K562 (cell line): Measurements from ENCODE around the gene KHNYN. TPM values are rescaled to one million over a fixed set of nuclear protein-coding genes. Genes with fewer than 3 reads are reported as not detected.
A peak's percentile ranks its signal among the peaks of the same experiment; 100 is the strongest.

Experiments
- ATAC-seq: fragments of 200-7000 bp; cut with Tn5 transposase; 3 replicates; pipeline ENCODE4 v1.9.1; 2020; ENCODE audit warnings: moderate library complexity
- BruUV-seq: library from RNA; stranded (reverse); fragments of 400-500 nt; replicated peaks from 2 replicates; lab custom pipeline; 2021; lab: Mats Ljungman, UMichigan
- CTCF ChIA-PET: fragments of 300-600 bp; formaldehyde crosslinking; extraction: SDS; loops from one replicate; lab custom pipeline; 2021; ENCODE audit warnings: low intra/inter-chr PET ratio; lab: Yijun Ruan, JAX
- POLR2A ChIA-PET: fragments of 300-600, 350-650 bp; sonication (Branson Sonifier 250); formaldehyde crosslinking; extraction: SDS; loops from one replicate; lab custom pipeline; 2021; ENCODE audit warnings: antibody characterized with exemption, inconsistent platforms; lab: Yijun Ruan, JAX
- DNase-seq, 4 experiments: peaks; one replicate each; pipeline versions ENCODE4 v3.0.0 to v3.0.0-alpha.2; 2011 to 2018; ENCODE audit warnings: low spot score in 3 of 4, mixed read lengths in 3 of 4; ENCODE audit errors: extremely low read depth in 1 of 4
- FAIRE-seq: peaks from 2 replicates; lab custom pipeline; 2011; peaks lifted over from hg19 to GRCh38; lab: Jason Lieb, UNC
- H2AFZ ChIP-seq: 2 replicates; pipeline ENCODE4 v1.6.0; 2011; ENCODE audit warnings: low read depth, low read length, control low read depth, inconsistent platforms
- H3K27ac ChIP-seq: fragments of 200-600 bp; 3 replicates; pipeline ENCODE4 v1.8.0; 2011; ENCODE audit warnings: low read depth, mild to moderate bottlenecking, control low read depth, inconsistent platforms, low read length, moderate library complexity, mixed read lengths; ENCODE audit errors: extremely low read depth
- H3K27me3 ChIP-seq, 2 experiments: fragments of 300-600 bp in 1 of 2; 2 replicates in 1 of 2; 3 replicates in 1 of 2; pipeline versions ENCODE4 v1.6.0 to v1.8.0; 2011; ENCODE audit warnings: inconsistent platforms in 2 of 2, low read length in 2 of 2, mild to moderate bottlenecking in 1 of 2, mixed read lengths in 1 of 2, moderate library complexity in 1 of 2; ENCODE audit not compliant: control insufficient read depth in 2 of 2, insufficient read depth in 2 of 2
- H3K36me3 ChIP-seq: fragments of 300-600 bp; 3 replicates; pipeline ENCODE4 v1.8.0; 2011; ENCODE audit warnings: mild to moderate bottlenecking, low read length, inconsistent platforms; ENCODE audit not compliant: control insufficient read depth, insufficient read depth
- H3K4me1 ChIP-seq, 2 experiments: fragments of 200-600 bp in 1 of 2; replicated peaks in 1 of 2; 2 replicates in 1 of 2; 3 replicates in 1 of 2; pipeline versions ENCODE4 v1.5.1 to v1.8.0; 2011; ENCODE audit warnings: inconsistent platforms in 2 of 2, low read length in 2 of 2, mild to moderate bottlenecking in 1 of 2, mixed read lengths in 1 of 2, moderate library complexity in 1 of 2; ENCODE audit not compliant: control insufficient read depth in 2 of 2, insufficient read depth in 2 of 2
- H3K4me2 ChIP-seq: 2 replicates; pipeline ENCODE4 v1.6.1; 2011; ENCODE audit warnings: low read length, control low read depth, inconsistent platforms, mixed read lengths; ENCODE audit not compliant: insufficient read depth
- H3K4me3 ChIP-seq: fragments of 200-600 bp; sonication (generic), shearing (Covaris generic); 2 replicates; pipeline ENCODE4 v1.5.1; 2016; ENCODE audit warnings: control low read depth, inconsistent platforms
- H3K79me2 ChIP-seq: fragments of 200-600 bp; 3 replicates; pipeline ENCODE4 v1.8.0; 2011; ENCODE audit warnings: low read length, inconsistent platforms; ENCODE audit not compliant: control insufficient read depth, insufficient read depth
- H3K9ac ChIP-seq, 2 experiments: 2 replicates each; pipeline versions ENCODE4 v1.6.0 to v1.6.1; 2011; ENCODE audit warnings: low read depth in 2 of 2, low read length in 2 of 2, control low read depth in 1 of 2, inconsistent platforms in 1 of 2, mild to moderate bottlenecking in 1 of 2, mixed read lengths in 1 of 2; ENCODE audit not compliant: insufficient read depth in 1 of 2
- H3K9me1 ChIP-seq: one replicate; pipeline ENCODE4 v1.6.0; 2011; ENCODE audit warnings: inconsistent platforms, mild to moderate bottlenecking, low read length, moderate library complexity; ENCODE audit not compliant: control insufficient read depth, insufficient read depth
- H3K9me3 ChIP-seq: replicated peaks from 2 replicates; pipeline ENCODE4 v1.5.1; 2011; ENCODE audit warnings: low read depth, low read length, inconsistent platforms; ENCODE audit not compliant: control insufficient read depth, insufficient read depth
- H4K20me1 ChIP-seq: replicated peaks from 2 replicates; pipeline ENCODE4 v1.6.1; 2011; ENCODE audit warnings: low read length, inconsistent platforms, mixed read lengths; ENCODE audit not compliant: control insufficient read depth, insufficient read depth
- CREBBP ChIP-seq: IDR thresholded peaks from one replicate; pipeline ENCODE4 v1.6.1; 2012; ENCODE audit warnings: low read depth, mild to moderate bottlenecking, control low read depth, inconsistent platforms, low read length
- DACH1 ChIP-seq: fragments of 450-650 bp; IDR thresholded peaks from 2 replicates; pipeline ENCODE4 v1.6.1; 2018; ENCODE audit not compliant: partially characterized antibody
- DNMT1 ChIP-seq: fragments of 450-650 bp; IDR thresholded peaks from 2 replicates; pipeline ENCODE4 v1.6.1; 2016; ENCODE audit warnings: antibody characterized with exemption, mild to moderate bottlenecking
- EGR1 ChIP-seq: fragments of 450-650 bp; conservative IDR thresholded peaks from 2 replicates; pipeline ENCODE4 v1.6.1; 2017; ENCODE audit warnings: mild to moderate bottlenecking
- GTF2E2 ChIP-seq: fragments of 200-800 bp; sonication (Bioruptor generic); IDR thresholded peaks from 2 replicates; pipeline ENCODE4 v1.6.1; 2016; ENCODE audit warnings: missing genetic modification characterization, missing compliant biosample characterization
- KDM5B ChIP-seq: fragments of 200-600 bp; sonication (generic); IDR thresholded peaks from 2 replicates; pipeline ENCODE4 v1.6.1; 2012; ENCODE audit warnings: low read depth, mild to moderate bottlenecking, moderate library complexity, low read length, control low read depth, inconsistent platforms; ENCODE audit not compliant: insufficient replicate concordance
- KLF13 ChIP-seq: fragments of 450-650 bp; IDR thresholded peaks from 2 replicates; pipeline ENCODE4 v1.6.1; 2016; ENCODE audit warnings: missing genetic modification characterization, low read depth, mild to moderate bottlenecking, missing compliant biosample characterization, moderate library complexity, borderline replicate concordance
- RB1 ChIP-seq: fragments of 450-650 bp; IDR thresholded peaks from 2 replicates; pipeline ENCODE4 v1.6.1; 2017; ENCODE audit warnings: low read depth, mild to moderate bottlenecking
- RUNX1 ChIP-seq: sonication (generic); IDR thresholded peaks from 2 replicates; pipeline ENCODE4 v1.6.1; 2016; ENCODE audit warnings: antibody characterized with exemption, low read depth
- SIX5 ChIP-seq, 2 experiments: IDR thresholded peaks; 2 replicates each; pipeline ENCODE4 v1.6.1; 2011; ENCODE audit warnings: low read length in 2 of 2, borderline replicate concordance in 1 of 2, low read depth in 1 of 2, mild to moderate bottlenecking in 1 of 2, moderate library complexity in 1 of 2; ENCODE audit not compliant: insufficient read depth in 1 of 2
- ZNF175 ChIP-seq: fragments of 200-800 bp; sonication (Bioruptor generic); IDR thresholded peaks from 2 replicates; pipeline ENCODE4 v1.6.1; 2016; ENCODE audit warnings: low read depth, mild to moderate bottlenecking, missing genetic modification characterization, missing compliant biosample characterization
- ZNF263 ChIP-seq: sonication (generic); formaldehyde crosslinking; IDR thresholded peaks from 2 replicates; pipeline ENCODE4 v1.8.0; 2022; ENCODE audit warnings: mild to moderate bottlenecking, missing genetic modification reagents, borderline replicate concordance
- ZNF311 ChIP-seq: fragments of 250-450 bp; sonication (Bioruptor Pico); IDR thresholded peaks from 2 replicates; pipeline ENCODE4 v1.4.0; 2020; ENCODE audit warnings: mild to moderate bottlenecking, moderate library complexity
- WGBS: fragments of 100-300 bp; shearing (Covaris generic); methylation state at CpG from one replicate; pipeline ENCODE4 v1.1.6; 2016; ENCODE audit warnings: low coverage, mixed read lengths; ENCODE audit not compliant: insufficient coverage; ENCODE audit errors: missing lambda C conversion rate; 5-methylcytosine and 5-hydroxymethylcytosine counted together
- in situ Hi-C: fragments of 300-500 bp; cut with MboI; formaldehyde crosslinking; loops from 4 replicates; pipeline ENCODE4 v1.15.0; 2018; ENCODE audit warnings: inconsistent platforms, mixed read lengths
- intact Hi-C: fragments of 100-400 bp; cut with micrococcal nuclease; formaldehyde crosslinking; loops from 2 replicates; pipeline ENCODE4 v1.14.2; 2022
- polyA plus RNA-seq, 8 experiments: library from polyadenylated mRNA; depleted of rRNA in 4 of 8; stranded (reverse) in 5 of 8; unstranded in 3 of 8; fragments of >200 nt; fragmentation: Nextera tagmentation in 2 of 8; fragmentation: Illumina TruSeq in 1 of 8; extraction: Ambion mirVana in 2 of 8; extraction: Trizol in 1 of 8; gene quantifications; 2 replicates each; pipeline versions ENCODE4 v1.2.1 to v1.2.3, GENCODE V29; 2011 to 2014; ENCODE audit warnings: inconsistent platforms in 1 of 8, missing spikeins in 1 of 8
- total RNA-seq, 7 experiments: library from RNA; depleted of rRNA in 6 of 7; stranded (reverse); fragments of >200 nt in 6 of 7; fragmentation: Illumina TruSeq in 2 of 7; extraction: Trizol in 2 of 7; gene quantifications; 2 replicates each; pipeline versions ENCODE4 v1.2.1 to v1.2.3, GENCODE V29; 2011 to 2021; ENCODE audit warnings: low replicate concordance in 1 of 7

Gene KHNYN
- total and polyA plus RNA-seq, 9 of the 15 experiments (the other 6 are each of a cell fraction or from before 2014, with no cell fraction given): 0.76 to 26.0 (median 14.1) TPM

- in situ Hi-C loops: no loop called here
- H3K79me2 ChIP-seq: peaks cover 23% of the 10 kb centered on the region
- no peak overlapping the region for H2AFZ ChIP-seq
- intact Hi-C loops: no loop called here
- H3K9ac ChIP-seq: peak overlapping the region; percentile 48 to 91; a peak in 3 of 4 replicates
- H3K4me3 ChIP-seq: peak overlapping the region; percentile 68
- H3K4me2 ChIP-seq: peak overlapping the region; percentile 98
- peak overlapping the region; percentile 91; the same call in 2 of the 3 replicates for H3K27ac ChIP-seq
- DNase-seq: peak in 1 of 4 experiments; percentile 1
- BruUV-seq: no TSS peak
- no peaks in the 10 kb centered on the region for H3K27me3 ChIP-seq
- H3K9me1 ChIP-seq: no peaks in the 10 kb centered on the region
- ChIA-PET POLR2A (interaction anchor here (0.7 to 3.6 kb wide), 4 partner anchors 11 to 1376 kb away, joined by 3 to 43 read pairs (median 3); partner anchors contain the start of genes CBLN3 and KHNYN), CTCF (no interaction called here)
- no peaks in the 10 kb centered on the region for H3K9me3 ChIP-seq
- 54% methylated on average over 5 of the region's 5 CpGs for WGBS
- TF ChIP-seq KDM5B (peak; percentile 9), KLF13 (tag) (no peak)
- H4K20me1 ChIP-seq: no peaks in the 10 kb centered on the region
- ATAC-seq: no peak
- peaks cover 0 to 10% of the 10 kb centered on the region in 2 experiments; a peak in 2 of 5 replicates for H3K4me1 ChIP-seq
- peaks cover 51% of the 10 kb centered on the region for H3K36me3 ChIP-seq
- FAIRE-seq: no peak
These were observed 11.7 kb downstream of the KHNYN start for GRCh38 chr14:24441485-24441884.

GRCh38 chr14:24441904-24442239 lies 12.1 kb downstream of the KHNYN start:
- FAIRE-seq: no peak
- no TSS peak for BruUV-seq

More at GRCh38 chr14:24441904-24442239, 12.1 kb downstream of the KHNYN start:
- ChIA-PET CTCF (no interaction called here), POLR2A (interaction anchor here (0.6 to 3.6 kb wide), 7 partner anchors 11 to 1377 kb away, joined by 3 to 43 read pairs (median 3); partner anchors contain the start of genes CBLN3 and KHNYN)
- intact Hi-C loops: no loop called here
- Histone ChIP-seq H3K9me3 (no peaks in the 10 kb centered on the region), H3K79me2 (peaks cover 23% of the 10 kb centered on the region), H4K20me1 (no peaks in the 10 kb centered on the region), H3K9me1 (no peaks in the 10 kb centered on the region), H2AFZ (peak overlapping the region; percentile 96), H3K36me3 (peaks cover 47% of the 10 kb centered on the region), H3K9ac (peak overlapping the region; percentile 91 to 94), H3K27ac (peak overlapping the region; percentile 91), H3K4me1 (peaks cover 0 to 10% of the 10 kb centered on the region in 2 experiments; a peak in 2 of 5 replicates), H3K27me3 (no peaks in the 10 kb centered on the region), H3K4me3 (peak overlapping the region; percentile 68), H3K4me2 (peak overlapping the region; percentile 98)
- TF ChIP-seq DACH1 (no peak), EGR1 (no peak), DNMT1 (no peak), ZNF311 (CRISPR knock-in tag) (no peak), CREBBP (no peak), ZNF175 (CRISPR knock-in tag) (0 out of 2 replicates have a peak, but pooled peaks have one; percentile 6), RUNX1 (no peak), RB1 (no peak), SIX5 (IDR thresholded peaks at IDR 0.05; ENCODE audit: borderline replicate concordance in 1 of 2, insufficient read depth in 1 of 2, low read depth in 1 of 2, low read length in 2 of 2) (no peak), KDM5B (peak; percentile 2), GTF2E2 (tag) (no peak), ZNF263 (CRISPR knock-in tag) (peak; percentile 32; the same call in 1 of the 2 replicates)
- ATAC-seq (no peak), DNase-seq (no peak)
- in situ Hi-C loops: no loop called here
- WGBS: 0% methylated on average over 5 of the region's 12 CpGs
